ENCODE measurements around the gene PHTF1. TPM values are rescaled to one million over a fixed set of nuclear protein-coding genes. Genes with fewer than 3 reads are reported as not detected.

PHTF1 gene
- total RNA-seq, 1 experiment from 2014 or later: 8.4 TPM

DNA sequence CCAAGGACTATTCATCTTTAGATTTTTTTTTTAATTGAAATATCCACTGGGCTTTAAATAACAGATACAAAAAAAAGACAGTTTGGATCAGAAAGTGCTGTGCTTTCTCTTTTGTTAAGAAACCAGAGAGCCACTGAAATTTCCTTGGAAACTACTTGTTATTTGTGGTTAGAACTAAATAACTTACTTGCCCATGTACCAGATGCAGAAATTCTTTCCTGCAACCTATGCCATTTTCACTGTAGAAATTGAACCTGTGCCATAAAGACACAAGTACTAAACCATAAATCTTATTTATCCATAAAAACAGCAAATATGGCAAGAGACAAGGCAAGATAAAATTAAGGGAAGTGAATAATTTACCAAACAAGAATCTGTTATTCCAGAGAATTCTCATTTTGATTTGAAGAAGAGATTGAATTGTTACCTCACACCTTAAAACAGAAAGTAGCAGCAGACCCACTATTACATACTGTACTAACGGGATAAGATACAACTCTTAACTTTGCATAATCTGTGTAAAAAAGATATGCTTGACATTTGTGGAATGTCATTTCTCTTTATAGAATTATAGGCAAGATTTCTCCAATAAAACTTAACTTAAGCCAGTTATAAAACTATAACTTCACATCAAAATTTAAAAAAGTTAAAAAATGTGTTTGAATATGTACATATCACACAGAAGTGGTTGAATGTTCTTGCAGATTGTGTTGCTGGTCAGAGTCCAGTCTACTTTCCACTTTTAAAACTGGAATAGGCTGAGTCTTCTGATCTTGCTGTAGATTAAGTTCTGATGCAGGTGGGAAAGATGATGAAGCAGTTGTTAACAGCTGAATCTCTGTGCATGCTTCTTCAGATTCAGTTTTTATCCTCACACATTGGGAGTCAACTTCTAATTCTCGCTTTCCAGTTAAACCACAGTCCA, 6.3 kb upstream of the PHTF1 start:
- H3K27me3 Mint-ChIP-seq (ENCODE audit: insufficient read depth, unreplicated experiment): no peaks in the 10 kb centered on the region
- peaks cover 10% of the 10 kb centered on the region for H3K4me1 Mint-ChIP-seq (ENCODE audit: insufficient read depth, unreplicated experiment)
- CTCF ChIA-PET: no interaction called here
- POLR2A ChIA-PET: no interaction called here
- DNase-seq (ENCODE audit: unreplicated experiment): no peak
- H3K36me3 Mint-ChIP-seq (ENCODE audit: insufficient read depth, unreplicated experiment): peaks cover 27% of the 10 kb centered on the region
- no TSS peak for BruUV-seq (replicated peaks)
- H3K27ac Mint-ChIP-seq (ENCODE audit: low read depth, unreplicated experiment): no peak overlapping the region
- no peak overlapping the region for H3K4me3 Mint-ChIP-seq (ENCODE audit: unreplicated experiment)
- TF ChIP-seq, protein P1, sequence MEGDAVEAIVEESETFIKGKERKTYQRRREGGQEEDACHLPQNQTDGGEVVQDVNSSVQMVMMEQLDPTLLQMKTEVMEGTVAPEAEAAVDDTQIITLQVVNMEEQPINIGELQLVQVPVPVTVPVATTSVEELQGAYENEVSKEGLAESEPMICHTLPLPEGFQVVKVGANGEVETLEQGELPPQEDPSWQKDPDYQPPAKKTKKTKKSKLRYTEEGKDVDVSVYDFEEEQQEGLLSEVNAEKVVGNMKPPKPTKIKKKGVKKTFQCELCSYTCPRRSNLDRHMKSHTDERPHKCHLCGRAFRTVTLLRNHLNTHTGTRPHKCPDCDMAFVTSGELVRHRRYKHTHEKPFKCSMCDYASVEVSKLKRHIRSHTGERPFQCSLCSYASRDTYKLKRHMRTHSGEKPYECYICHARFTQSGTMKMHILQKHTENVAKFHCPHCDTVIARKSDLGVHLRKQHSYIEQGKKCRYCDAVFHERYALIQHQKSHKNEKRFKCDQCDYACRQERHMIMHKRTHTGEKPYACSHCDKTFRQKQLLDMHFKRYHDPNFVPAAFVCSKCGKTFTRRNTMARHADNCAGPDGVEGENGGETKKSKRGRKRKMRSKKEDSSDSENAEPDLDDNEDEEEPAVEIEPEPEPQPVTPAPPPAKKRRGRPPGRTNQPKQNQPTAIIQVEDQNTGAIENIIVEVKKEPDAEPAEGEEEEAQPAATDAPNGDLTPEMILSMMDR (IDR thresholded peaks at IDR 0.05; ENCODE audit: unreplicated experiment): no peak
- intact Hi-C loops (cut with micrococcal nuclease): loop anchor here (10.0 kb wide), 1 partner anchor 371 kb away; the partner anchor contains the start of gene MAGI3
- no peaks in the 10 kb centered on the region for H3K9me3 Mint-ChIP-seq (ENCODE audit: unreplicated experiment)

DNA sequence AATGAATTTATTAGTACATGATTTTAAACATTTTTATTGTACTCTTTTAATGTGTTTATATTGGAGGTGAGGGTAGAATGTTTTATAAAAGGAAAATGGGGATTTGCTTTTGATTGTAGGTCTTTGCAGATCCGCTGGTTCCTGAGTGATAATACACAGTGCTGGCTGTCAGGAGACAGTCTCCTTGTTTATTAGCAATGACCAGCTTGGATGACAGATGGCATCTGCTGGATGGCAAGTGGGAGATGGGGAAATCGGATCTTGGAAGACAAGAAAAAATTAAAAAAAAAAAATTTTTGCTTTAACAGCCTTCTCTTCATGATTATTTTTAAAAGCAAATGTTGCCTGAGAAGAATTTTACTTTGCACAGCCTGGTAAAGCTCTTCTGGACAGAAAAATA, 4.4 kb upstream of the PHTF1 start:
- Mint-ChIP-seq H3K4me3 (ENCODE audit: unreplicated experiment) (no peak overlapping the region), H3K4me1 (ENCODE audit: insufficient read depth, unreplicated experiment) (peaks cover 7% of the 10 kb centered on the region), H3K36me3 (ENCODE audit: insufficient read depth, unreplicated experiment) (peaks cover 27% of the 10 kb centered on the region), H3K27ac (ENCODE audit: low read depth, unreplicated experiment) (no peak overlapping the region), H3K9me3 (ENCODE audit: unreplicated experiment) (no peaks in the 10 kb centered on the region), H3K27me3 (ENCODE audit: insufficient read depth, unreplicated experiment) (no peaks in the 10 kb centered on the region)
- DNase-seq (ENCODE audit: unreplicated experiment): no peak
- ChIA-PET CTCF (interaction anchor here (0.7 to 0.9 kb wide), 2 partner anchors 18 to 1306 kb away, joined by 3 read pairs; no protein-coding TSS in a partner anchor), POLR2A (interaction anchor here (0.8 to 1.7 kb wide), 4 partner anchors 22 to 142 kb away, joined by 3 to 4 read pairs (median 3); partner anchors contain the start of gene DCLRE1B)
- TF ChIP-seq, protein P1 (IDR thresholded peaks at IDR 0.05; ENCODE audit: unreplicated experiment): no peak
- intact Hi-C loops (cut with micrococcal nuclease): loop anchor here (10.0 kb wide), 1 partner anchor 369 kb away; the partner anchor contains the start of gene MAGI3
- no TSS peak for BruUV-seq (replicated peaks)

DNA sequence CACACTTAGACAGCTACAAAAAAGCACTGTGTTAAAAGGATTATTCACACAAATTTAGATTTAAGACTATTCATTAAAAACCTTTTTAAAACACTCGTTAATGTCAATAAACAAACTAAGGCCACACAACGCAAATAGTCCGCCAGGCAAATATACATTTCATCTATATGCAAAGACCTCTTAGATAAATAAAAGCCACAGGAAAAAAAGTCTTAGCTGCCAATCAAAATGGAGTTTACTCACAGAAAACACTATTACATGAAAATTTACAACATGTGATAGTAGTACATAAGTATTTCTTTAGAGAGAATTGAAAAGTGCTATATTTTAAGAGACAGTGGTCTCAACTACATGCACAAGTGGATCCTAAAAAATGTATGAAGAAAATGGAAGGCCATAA, 2.7 kb upstream of the PHTF1 start:
- ChIA-PET CTCF (interaction anchor here (0.6 kb wide), 1 partner anchor 128 kb away, joined by 4 read pairs; no protein-coding TSS in a partner anchor), POLR2A (interaction anchor here (0.6 to 1.2 kb wide), 3 partner anchors 8 to 28 kb away, joined by 3 to 6 read pairs (median 3); no protein-coding TSS in a partner anchor)
- DNase-seq (ENCODE audit: unreplicated experiment): no peak
- intact Hi-C loops (cut with micrococcal nuclease): loop anchor here (10.0 kb wide), 1 partner anchor 367 kb away; the partner anchor contains the start of gene MAGI3
- H3K27ac Mint-ChIP-seq (ENCODE audit: low read depth, unreplicated experiment): no peak overlapping the region
- H3K4me1 Mint-ChIP-seq (ENCODE audit: insufficient read depth, unreplicated experiment): peaks cover 7% of the 10 kb centered on the region
- TF ChIP-seq, protein P1 (IDR thresholded peaks at IDR 0.05; ENCODE audit: unreplicated experiment): no peak
- H3K27me3 Mint-ChIP-seq (ENCODE audit: insufficient read depth, unreplicated experiment): no peaks in the 10 kb centered on the region
- BruUV-seq (replicated peaks): no TSS peak
- no peak overlapping the region for H3K4me3 Mint-ChIP-seq (ENCODE audit: unreplicated experiment)
- no peaks in the 10 kb centered on the region for H3K9me3 Mint-ChIP-seq (ENCODE audit: unreplicated experiment)
- H3K36me3 Mint-ChIP-seq (ENCODE audit: insufficient read depth, unreplicated experiment): peaks cover 22% of the 10 kb centered on the region
